GM19023 (cell line): ENCODE data around the gene DNA2.
"Not testable (repeated sequence)": the region's sequence is repeated elsewhere in the genome, so short reads cannot be mapped to it uniquely, and the experiment has no call there.

Experiments
- ATAC-seq: cut with Tn5 transposase; IDR thresholded peaks from one replicate; pipeline ENCODE4 v1.9.1; 2021; ENCODE audit warnings: mild to moderate bottlenecking, moderate library complexity; ENCODE audit not compliant: unreplicated experiment

Gene DNA2

DNA sequence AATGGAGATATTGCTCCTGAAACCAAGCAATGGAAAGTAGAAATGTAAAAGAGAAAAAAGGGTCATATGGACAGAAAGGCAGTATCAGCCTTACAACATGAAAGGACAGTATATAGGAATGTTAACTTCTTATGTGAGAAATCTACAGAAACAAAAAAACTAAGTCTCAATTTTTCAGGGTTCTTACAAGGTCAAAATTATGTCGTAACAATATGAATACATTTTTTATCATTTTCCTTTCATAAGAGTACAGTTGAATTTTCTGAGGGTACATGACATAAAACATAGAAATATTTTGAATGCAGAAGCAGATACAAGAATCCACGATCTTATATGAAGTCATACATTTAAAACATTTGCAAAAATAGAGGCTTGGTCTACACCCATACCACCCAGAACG lies 10.7 kb downstream of the DNA2 start:
- no peak for ATAC-seq

- ATAC-seq, result not testable (repeated sequence)
Measured at GRCh38 chr10:68449698-68450097, 22.1 kb downstream of the DNA2 start.

DNA sequence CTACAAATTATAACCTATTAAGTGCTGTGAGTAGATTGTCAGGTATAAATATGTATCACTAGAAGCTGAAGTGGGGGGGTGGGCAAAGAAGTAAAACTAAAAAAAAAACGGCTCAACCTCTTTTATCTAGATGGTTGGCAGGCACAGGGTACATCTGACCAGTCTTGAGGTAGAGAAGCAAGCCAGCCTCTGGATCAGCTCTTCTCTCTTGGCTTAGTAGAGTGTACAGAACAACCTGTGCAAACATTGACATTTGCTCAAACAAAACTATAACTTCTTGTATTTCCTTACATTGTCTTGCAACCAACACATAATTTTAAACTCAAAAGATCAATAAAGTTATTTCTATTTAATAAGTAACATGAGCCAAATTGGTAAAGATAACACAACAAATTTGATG lies 25.6 kb downstream of the DNA2 start:
- ATAC-seq, result no peak

GRCh38 chr10:68442971-68443370 lies 28.8 kb downstream of the DNA2 start:
- no peak for ATAC-seq

DNA sequence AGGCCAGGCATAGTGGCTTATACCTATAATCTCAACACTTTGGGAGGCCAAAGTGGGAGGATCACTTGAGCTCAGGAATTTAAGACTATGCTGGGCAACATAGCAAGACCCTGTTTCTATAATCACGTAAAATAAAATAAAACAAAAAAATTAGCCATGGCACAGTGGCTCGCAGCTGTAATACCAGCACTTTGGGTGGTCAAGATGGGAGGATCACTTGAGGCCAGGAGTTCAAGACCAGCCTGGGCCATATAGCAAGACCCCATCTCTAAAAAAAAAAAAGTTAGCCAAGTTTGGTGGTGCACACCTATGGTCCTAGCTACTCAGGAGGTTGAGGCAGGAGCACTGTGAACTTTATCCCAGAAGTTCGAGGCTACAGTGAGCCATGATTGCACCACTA lies 30.9 kb downstream of the DNA2 start:
- no peak for ATAC-seq

DNA sequence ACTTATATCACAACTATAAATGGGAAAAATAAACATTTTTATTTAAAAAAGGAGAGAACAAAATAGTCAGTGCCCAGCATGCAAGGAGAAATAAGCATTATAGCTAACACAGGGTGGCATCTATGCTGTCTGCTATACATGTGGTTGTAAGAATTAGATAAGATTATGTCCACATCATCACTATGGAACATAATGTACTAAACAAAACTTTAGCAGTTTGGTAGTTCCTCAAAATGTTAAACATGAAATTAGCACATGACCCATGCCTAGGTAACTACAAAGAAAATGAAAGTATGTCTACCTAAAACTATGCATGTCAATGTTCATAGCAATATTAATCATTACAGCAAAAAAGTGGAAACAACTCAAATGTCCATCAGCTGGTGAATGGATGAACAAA lies 36.0 kb downstream of the DNA2 start:
- ATAC-seq, result no peak

DNA sequence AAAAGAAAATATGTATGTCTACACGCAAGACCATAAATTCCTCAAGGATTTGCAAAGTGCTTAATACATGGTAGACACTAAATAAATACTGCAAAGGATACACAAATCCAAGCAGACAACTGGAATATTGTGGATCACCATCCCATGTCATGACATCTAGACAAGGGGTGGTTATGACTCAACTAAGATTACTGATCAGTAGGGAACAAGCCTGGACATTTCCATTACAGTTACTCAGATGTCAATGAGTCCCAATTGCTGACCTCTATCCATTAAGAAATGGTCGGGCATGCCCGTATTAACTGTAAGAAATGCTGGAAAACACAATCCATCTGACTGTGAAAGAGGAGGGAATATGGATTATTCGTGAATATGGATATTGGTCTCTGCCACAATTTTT lies 37.1 kb downstream of the DNA2 start:
- ATAC-seq, result no peak

DNA sequence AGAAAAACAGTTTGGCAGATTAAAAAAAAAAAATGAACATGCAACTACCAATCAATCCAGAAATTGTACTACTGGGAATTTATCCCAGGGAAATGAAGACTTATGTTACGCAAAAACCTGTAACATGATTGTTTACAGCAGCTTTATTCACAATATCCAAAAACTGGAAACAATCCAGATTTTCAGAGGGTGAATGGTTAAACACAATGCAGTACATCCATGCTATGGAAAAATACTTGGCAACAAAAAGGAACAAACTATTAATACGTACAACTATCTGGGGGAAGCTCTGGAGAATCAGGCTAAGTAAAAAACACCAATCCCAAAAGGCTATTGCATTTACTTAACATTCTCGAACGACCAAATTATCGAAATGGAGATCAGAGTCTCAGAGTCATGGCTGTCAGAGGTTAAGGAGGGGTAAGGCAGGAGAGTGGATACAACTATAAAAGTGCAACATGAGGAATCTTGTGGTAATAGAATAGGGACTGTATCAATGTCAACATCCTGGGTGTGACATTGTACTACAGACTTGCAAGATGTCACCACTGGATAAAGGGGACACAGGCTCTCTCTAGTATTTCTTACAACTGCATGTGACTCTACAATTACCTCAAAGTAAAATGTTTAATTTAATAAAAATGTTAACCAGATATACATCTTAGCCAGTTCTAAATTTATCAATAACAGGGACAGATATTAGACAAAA lies 43.2 kb downstream of the DNA2 start:
- no peak for ATAC-seq

- ATAC-seq, result no peak
Measured at GRCh38 chr10:68424454-68425014, 47.2 kb downstream of the DNA2 start.

DNA sequence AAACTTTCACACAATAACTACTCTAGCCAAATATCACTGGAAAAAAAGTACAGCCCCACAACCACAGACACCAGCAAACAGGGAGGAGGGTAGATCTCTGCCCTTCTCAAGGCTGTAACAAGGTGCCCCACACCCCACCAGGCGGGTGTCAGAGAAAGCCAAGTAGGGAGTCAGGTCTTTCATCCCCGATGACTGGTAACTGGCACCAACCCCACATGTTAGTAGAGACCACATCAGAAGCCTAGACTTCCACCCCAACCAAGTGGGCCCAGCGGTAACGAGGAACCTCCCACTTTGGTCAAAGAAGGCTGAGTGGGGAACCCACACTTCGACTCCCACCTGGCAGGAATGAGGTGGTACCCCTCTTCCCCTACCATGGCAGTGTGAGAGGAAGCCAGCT lies 48.3 kb downstream of the DNA2 start:
- no peak for ATAC-seq

GRCh38 chr10:68419376-68419775 lies 52.4 kb downstream of the DNA2 start:
- no peak for ATAC-seq

DNA sequence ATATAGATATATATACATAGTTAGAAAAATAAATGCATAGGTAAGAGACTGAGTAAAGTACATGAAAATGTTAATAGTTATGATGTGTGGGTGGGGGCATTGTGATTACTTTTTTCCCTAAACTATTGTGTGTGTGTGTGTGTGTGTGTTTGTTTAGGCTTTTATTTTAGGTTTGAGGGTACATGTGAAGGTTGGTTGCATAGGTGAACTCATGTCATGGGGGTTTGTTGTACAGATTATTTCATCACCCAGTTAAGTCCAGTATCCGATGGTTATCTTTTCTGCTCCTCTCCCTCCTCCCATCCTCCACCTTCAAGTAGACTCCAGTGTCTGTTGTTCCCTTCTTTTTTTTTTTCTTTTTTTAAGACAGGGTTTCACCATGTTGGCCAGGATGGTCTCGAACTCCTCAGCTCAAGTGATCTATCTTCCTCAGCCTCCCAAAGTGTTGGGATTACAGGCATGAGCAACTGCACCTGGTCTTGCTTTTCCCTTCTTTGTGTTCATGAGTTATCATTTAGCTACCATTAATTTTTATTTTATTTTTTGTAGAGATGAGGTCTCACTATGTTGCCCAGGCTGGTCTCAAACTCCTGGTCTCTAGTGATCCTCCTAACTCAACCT lies 62.8 kb downstream of the DNA2 start:
- no peak for ATAC-seq

- peak; percentile 96 for ATAC-seq
Measured at GRCh38 chr10:68406815-68407548, 64.8 kb downstream of the DNA2 start, which contains the start of gene RUFY2. Gene RUFY2 (minus strand): TSS chr10:68407277. CDS start chr10:68407189, 88 bp downstream.

DNA sequence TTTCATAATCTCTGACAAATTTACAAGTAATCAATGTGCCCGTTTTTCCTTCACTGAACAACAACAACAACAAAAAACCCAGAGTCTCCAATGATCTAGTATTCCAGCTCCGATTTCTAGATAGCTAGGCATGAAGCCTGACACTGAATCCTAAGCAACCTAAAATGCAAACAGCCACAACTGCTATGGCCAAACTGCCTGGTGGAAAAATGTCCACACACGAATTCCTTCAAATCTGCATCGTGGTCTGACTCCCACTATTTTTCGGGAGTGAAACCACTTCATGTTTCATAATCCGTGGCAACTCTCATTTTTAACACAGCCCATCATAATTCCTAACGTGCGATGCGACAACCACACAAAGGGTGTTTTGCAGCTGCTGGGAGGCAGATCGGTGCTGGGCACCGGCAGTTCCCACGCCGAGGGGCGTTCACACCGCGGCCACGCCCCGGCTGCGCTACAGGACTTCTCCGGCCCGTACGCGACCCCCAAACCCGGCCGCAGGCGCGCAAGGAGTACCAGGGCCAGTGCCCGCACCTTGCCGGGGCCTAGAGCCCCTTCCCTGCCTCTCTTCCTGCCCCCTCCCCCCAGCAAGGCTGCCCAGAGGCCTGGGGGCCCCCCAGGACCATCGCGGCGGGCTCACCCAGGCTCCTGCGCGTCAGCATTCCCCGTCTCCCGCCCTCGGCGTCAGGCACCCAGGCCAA lies 65.5 kb downstream of the DNA2 start:
- peak; percentile 47 for ATAC-seq

DNA sequence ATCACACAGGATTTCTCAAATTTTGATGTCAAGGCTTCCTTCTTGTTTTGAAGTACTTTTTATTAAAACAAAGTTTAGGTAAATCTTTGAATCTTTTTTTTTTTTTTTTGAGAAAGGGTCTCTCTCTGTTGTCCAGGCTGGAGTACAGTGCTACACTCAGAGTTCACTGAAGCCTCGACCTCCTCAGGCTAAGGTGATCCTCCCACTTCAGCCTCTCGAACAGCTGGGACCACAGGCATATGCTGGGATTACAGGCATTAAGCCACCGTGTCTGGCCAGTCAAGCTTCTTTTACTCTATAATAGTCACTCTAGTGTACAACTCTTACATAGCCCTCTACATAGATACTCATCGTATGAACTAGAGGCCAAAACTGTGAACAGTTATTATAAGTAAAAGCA lies 68.1 kb downstream of the DNA2 start:
- no peak for ATAC-seq

DNA sequence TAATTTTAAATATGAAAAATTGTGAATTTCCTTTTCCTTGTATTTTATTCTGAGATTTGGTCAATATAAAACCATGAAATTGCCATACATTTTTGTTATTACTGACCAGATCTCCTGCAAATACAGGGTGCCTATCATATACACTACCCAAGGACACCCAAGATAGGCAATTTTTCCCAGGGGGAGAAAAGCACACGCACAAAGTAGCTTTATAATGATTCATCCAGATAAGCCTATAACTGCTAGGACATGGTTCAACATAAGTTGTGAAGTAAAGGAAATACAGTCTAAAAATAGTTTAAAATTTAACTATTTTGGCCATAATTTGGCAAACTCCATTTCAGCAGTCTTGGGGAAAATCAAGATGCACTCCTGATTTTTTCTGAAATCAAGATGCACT lies 69.5 kb downstream of the DNA2 start:
- ATAC-seq, result no peak

DNA sequence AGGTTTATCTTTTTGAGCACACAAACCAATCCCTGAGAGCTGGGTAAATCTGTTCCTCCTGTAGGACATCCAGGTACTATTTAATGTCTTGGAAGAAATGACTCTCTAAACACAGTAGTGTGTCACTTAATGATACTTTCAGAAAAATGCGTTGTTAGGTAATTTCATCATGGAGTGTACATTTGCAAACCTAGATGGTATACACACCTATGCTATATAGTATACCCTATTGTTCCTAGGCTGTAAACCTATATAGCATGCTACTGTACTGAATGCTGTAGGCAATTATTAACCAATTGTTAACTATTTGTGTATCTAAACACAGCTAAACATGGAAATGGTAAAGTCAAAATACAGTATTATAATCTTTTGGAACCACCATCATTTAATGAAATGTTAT lies 74.8 kb downstream of the DNA2 start:
- ATAC-seq, result no peak

- no peak for ATAC-seq
Measured at GRCh38 chr10:68385740-68386139, 86.0 kb downstream of the DNA2 start.

- ATAC-seq, result no peak
Measured at GRCh38 chr10:68371604-68372003, 100.2 kb downstream of the DNA2 start.

DNA sequence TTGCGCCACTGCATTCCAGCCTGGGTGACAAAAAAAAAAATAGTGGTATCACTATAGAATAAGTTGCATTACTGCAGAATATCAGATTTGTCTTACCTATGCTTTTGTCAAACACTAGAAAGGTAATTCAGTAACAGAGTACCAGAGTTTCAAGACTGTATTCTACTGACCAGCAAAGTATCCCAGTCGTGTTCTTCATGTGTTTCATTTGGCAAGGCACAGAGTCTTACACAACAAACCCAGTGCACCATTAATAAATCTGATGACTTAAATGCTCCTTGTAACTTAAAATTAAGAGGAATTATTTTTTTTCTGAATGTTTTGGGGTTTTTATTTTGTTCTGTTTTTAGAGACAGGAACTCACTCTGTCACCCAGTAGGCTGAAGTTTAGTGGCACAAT lies 104.7 kb downstream of the DNA2 start:
- ATAC-seq, result no peak

DNA sequence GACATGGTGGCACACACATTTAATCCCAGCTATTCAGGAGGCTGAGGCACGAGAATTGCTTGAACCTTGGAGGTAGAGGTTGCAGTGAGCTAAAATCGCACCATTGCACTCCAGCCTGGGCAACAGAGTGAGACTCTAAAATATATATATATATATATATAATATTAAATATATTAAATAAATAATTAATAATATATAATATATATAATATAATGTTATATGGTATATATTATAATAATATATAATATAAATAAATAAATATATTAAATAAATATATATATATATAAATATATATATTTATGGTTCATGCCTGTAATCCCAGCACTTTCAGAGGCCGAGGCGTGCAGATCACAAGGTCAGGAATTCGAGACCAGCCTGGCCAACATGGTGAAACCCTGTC lies 105.2 kb downstream of the DNA2 start:
- ATAC-seq, result no peak
